ENCODE results near the gene ASB18.

ASB18 gene

DNA sequence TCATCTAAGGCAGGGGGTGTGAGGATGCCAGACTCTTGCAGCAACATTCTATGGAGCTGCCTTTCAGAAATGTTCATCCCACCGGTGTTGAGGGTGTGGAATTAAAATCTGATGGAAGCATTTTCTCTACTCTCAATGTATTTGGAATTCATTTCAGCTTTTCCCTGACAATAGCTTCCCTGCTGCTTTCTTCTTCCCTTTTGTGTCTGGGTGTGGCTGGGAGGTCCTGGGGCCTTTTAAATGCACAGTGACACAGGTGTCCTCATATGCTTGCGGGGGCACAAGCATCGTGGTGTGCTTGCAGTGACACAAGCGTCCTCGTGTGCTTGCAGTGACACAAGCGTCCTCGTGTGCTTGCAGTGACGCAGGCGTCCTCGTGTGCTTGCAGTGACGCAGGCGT lies 43.4 kb upstream of the ASB18 start:
- Histone ChIP-seq H3K4me3 (ENCODE audit: low read length) (no peak overlapping the region), H3K9ac (ENCODE audit: low read length) (no peak overlapping the region), H3K4me1 (ENCODE audit: low read length) (no peaks in the 10 kb centered on the region), H4K20me1 (ENCODE audit: insufficient read depth, low read length) (no peaks in the 10 kb centered on the region), H3K4me2 (ENCODE audit: low read length) (no peak overlapping the region), H3K27ac (ENCODE audit: low read length) (no peak overlapping the region), H2AFZ (ENCODE audit: low read depth, low read length) (no peak overlapping the region), H3K79me2 (ENCODE audit: low read length) (no peaks in the 10 kb centered on the region), H3K9me3 (ENCODE audit: insufficient read depth, low read length) (no peaks in the 10 kb centered on the region), H3K36me3 (replicated peaks; ENCODE audit: low read depth, low read length) (no peaks in the 10 kb centered on the region), H3K27me3 (ENCODE audit: low read depth, low read length) (no peaks in the 10 kb centered on the region)
- TF ChIP-seq, protein P1, sequence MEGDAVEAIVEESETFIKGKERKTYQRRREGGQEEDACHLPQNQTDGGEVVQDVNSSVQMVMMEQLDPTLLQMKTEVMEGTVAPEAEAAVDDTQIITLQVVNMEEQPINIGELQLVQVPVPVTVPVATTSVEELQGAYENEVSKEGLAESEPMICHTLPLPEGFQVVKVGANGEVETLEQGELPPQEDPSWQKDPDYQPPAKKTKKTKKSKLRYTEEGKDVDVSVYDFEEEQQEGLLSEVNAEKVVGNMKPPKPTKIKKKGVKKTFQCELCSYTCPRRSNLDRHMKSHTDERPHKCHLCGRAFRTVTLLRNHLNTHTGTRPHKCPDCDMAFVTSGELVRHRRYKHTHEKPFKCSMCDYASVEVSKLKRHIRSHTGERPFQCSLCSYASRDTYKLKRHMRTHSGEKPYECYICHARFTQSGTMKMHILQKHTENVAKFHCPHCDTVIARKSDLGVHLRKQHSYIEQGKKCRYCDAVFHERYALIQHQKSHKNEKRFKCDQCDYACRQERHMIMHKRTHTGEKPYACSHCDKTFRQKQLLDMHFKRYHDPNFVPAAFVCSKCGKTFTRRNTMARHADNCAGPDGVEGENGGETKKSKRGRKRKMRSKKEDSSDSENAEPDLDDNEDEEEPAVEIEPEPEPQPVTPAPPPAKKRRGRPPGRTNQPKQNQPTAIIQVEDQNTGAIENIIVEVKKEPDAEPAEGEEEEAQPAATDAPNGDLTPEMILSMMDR (IDR thresholded peaks at IDR 0.05; ENCODE audit: low read depth, low read length) = no peak
- TF ChIP-seq EZH2phosphoT487 (IDR thresholded peaks at IDR 0.05; ENCODE audit: low read depth) = no peak

DNA sequence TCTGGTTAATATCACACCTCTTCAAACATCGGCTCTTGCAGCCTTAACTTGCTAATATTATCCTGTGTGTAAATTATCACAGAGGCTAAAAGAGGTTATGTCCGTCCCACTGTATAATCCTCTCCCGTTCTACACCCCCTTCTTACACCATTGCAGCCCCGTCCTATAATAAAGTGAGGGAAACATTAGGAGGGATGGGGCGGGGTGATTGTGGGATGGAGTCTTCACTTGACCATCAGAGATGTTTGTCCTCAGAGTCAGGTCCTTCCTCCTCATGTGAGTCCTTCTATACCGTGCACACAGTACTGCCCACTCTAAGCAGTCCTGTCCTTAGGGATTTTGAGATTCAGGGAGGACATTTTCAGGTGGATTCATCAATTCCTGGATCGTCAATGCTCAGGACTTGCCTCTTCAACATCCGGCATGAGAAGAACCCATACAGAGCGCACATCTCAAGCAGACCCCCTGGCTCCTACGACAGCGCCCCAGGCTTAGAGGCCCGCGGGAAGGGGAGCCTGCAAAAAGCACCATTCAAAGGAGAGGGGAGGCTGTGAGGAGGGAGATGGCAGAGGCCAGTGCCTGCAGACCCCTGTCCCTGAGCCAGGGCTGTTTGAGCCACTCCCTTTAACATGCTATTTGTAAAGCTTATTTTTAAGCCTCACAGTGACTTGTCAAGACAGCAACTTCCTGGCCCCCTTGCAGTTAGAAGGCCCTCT lies 42.8 kb upstream of the ASB18 start:
- no peak overlapping the region for H3K4me3 ChIP-seq (ENCODE audit: low read length)

DNA sequence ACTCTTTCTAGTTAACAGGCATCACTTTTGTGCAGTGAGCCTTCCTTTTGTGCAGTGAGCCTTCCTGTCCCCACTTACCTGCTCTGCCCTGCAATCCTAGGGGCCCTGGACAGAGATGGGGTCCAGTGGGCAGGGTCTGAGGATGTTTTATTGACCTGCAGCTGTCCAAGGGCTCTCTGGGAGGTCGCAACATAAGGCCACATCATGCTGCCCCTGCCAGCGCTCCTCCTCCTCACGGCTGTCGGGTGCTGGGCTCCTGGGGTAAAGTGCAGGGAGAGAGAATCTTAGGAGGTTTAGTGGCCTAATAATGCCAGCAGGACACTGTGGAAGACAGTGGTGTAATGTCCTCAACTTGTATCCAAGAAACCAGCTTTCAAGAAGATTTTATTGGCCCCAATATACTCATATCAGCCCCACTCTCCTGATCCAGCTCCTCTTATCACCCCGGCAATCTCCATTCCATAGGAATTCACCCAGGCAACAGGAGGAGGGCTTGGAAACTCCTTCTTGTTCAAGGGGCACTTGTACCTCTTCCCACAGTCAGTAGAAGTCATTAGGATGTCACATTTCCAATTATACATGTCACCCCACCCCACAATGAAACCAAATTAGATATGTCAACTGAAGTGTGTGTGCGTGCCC lies 41.9 kb upstream of the ASB18 start:
- no peaks in the 10 kb centered on the region for H3K79me2 ChIP-seq (ENCODE audit: low read length)
- no peak overlapping the region for H3K9ac ChIP-seq (ENCODE audit: low read length)
- TF ChIP-seq, protein P1 (IDR thresholded peaks at IDR 0.05; ENCODE audit: low read depth, low read length) = no peak
- TF ChIP-seq EZH2phosphoT487 (IDR thresholded peaks at IDR 0.05; ENCODE audit: low read depth) = no peak
- no peaks in the 10 kb centered on the region for H3K27me3 ChIP-seq (ENCODE audit: low read depth, low read length)
- H3K4me2 ChIP-seq (ENCODE audit: low read length) = no peak overlapping the region
- no peak overlapping the region for H2AFZ ChIP-seq (ENCODE audit: low read depth, low read length)
- no peak overlapping the region for H3K4me3 ChIP-seq (ENCODE audit: low read length)
- H3K27ac ChIP-seq (ENCODE audit: low read length) = no peak overlapping the region
- no peaks in the 10 kb centered on the region for H3K4me1 ChIP-seq (ENCODE audit: low read length)
- no peaks in the 10 kb centered on the region for H3K36me3 ChIP-seq (replicated peaks; ENCODE audit: low read depth, low read length)
- no peaks in the 10 kb centered on the region for H4K20me1 ChIP-seq (ENCODE audit: insufficient read depth, low read length)
- no peaks in the 10 kb centered on the region for H3K9me3 ChIP-seq (ENCODE audit: insufficient read depth, low read length)

More for the DNA sequence above, 42.8 kb upstream of the ASB18 start:
- no peaks in the 10 kb centered on the region for H3K9me3 ChIP-seq (ENCODE audit: insufficient read depth, low read length)
- no peak overlapping the region for H3K9ac ChIP-seq (ENCODE audit: low read length)
- H2AFZ ChIP-seq (ENCODE audit: low read depth, low read length) = no peak overlapping the region
- no peak overlapping the region for H3K4me2 ChIP-seq (ENCODE audit: low read length)
- H3K27me3 ChIP-seq (ENCODE audit: low read depth, low read length) = no peaks in the 10 kb centered on the region
- H4K20me1 ChIP-seq (ENCODE audit: insufficient read depth, low read length) = no peaks in the 10 kb centered on the region
- TF ChIP-seq, protein P1 (IDR thresholded peaks at IDR 0.05; ENCODE audit: low read depth, low read length) = no peak
- no peak for TF ChIP-seq EZH2phosphoT487 (IDR thresholded peaks at IDR 0.05; ENCODE audit: low read depth)
- H3K36me3 ChIP-seq (replicated peaks; ENCODE audit: low read depth, low read length) = no peaks in the 10 kb centered on the region
- no peaks in the 10 kb centered on the region for H3K79me2 ChIP-seq (ENCODE audit: low read length)
- no peak overlapping the region for H3K27ac ChIP-seq (ENCODE audit: low read length)
- no peaks in the 10 kb centered on the region for H3K4me1 ChIP-seq (ENCODE audit: low read length)

DNA sequence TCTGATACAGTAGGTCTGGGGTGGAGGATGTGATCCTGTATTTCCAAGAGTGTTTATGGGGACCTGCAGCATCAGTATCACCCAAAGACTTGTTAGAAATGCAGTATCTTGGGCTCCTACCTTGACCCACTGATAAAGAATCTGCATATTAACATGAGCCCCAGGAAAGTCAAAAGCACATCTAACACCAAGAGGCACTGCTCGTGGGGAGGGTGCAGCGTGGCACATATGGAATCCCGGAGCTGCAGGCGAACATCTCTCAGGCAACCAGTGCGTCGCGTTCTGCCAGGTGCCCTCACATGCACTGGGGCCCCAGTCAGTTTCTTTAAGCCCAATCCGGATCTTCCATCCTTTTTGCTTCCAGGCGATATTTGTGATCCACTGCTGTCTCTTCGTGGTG lies 41.3 kb upstream of the ASB18 start:
- no peak overlapping the region for H2AFZ ChIP-seq (ENCODE audit: low read depth, low read length)
- H3K9ac ChIP-seq (ENCODE audit: low read length) = no peak overlapping the region
- TF ChIP-seq, protein P1 (IDR thresholded peaks at IDR 0.05; ENCODE audit: low read depth, low read length) = no peak
- TF ChIP-seq EZH2phosphoT487 (IDR thresholded peaks at IDR 0.05; ENCODE audit: low read depth) = no peak
- no peak overlapping the region for H3K27ac ChIP-seq (ENCODE audit: low read length)
- no peaks in the 10 kb centered on the region for H4K20me1 ChIP-seq (ENCODE audit: insufficient read depth, low read length)
- no peaks in the 10 kb centered on the region for H3K4me1 ChIP-seq (ENCODE audit: low read length)
- no peaks in the 10 kb centered on the region for H3K79me2 ChIP-seq (ENCODE audit: low read length)
- no peak overlapping the region for H3K4me2 ChIP-seq (ENCODE audit: low read length)
- no peak overlapping the region for H3K4me3 ChIP-seq (ENCODE audit: low read length)
- no peaks in the 10 kb centered on the region for H3K36me3 ChIP-seq (replicated peaks; ENCODE audit: low read depth, low read length)
- H3K9me3 ChIP-seq (ENCODE audit: insufficient read depth, low read length) = no peaks in the 10 kb centered on the region
- no peaks in the 10 kb centered on the region for H3K27me3 ChIP-seq (ENCODE audit: low read depth, low read length)

Data from OCI-LY3 (cell line).